Naive thymus-derived CD8-positive, alpha-beta T cell (primary cell): ENCODE measurements around the gene FMN2. TPM values are rescaled to one million over a fixed set of nuclear protein-coding genes. Genes with fewer than 3 reads are reported as not detected.
A peak's percentile ranks its signal among the peaks of the same experiment; 100 is the strongest.

Source experiments
- ATAC-seq, 2 donors: fragments of 150-1000 bp; cut with Tn5 transposase in 1 of 2; sonication (Bioruptor Pico), chemical (Tn5 transposase) in 1 of 2; 1 replicate in 1 of 2; 2 replicates in 1 of 2; pipeline ENCODE4 v1.10.0; 2021; ENCODE audit warnings: mild to moderate bottlenecking in 2 of 2, moderate library complexity in 2 of 2
- POLR2A ChIA-PET: fragments of 350-600 bp; sonication (Branson Sonifier 250); formaldehyde crosslinking; loops from one replicate; lab custom pipeline; 2021; ENCODE audit warnings: antibody characterized with exemption; lab: Charles Lee
- DNase-seq, 10 donors: peaks; one replicate each; pipeline versions ENCODE4 v3.0.0 to v3.0.0-alpha.2; 2020 to 2022
- H3K27ac Mint-ChIP-seq, 10 donors: one replicate each; pipeline ENCODE4 v1.8.0; 2020 to 2022; ENCODE audit warnings: mild to moderate bottlenecking in 10 of 10, mixed read lengths in 10 of 10, moderate library complexity in 4 of 10, inconsistent platforms in 1 of 10
- H3K27me3 Mint-ChIP-seq, 5 donors: one replicate each; pipeline ENCODE4 v1.8.0; 2021 to 2022; ENCODE audit warnings: mixed read lengths in 5 of 5
- H3K36me3 Mint-ChIP-seq, 3 donors: one replicate each; pipeline ENCODE4 v1.8.0; 2020 to 2022; ENCODE audit warnings: mixed read lengths in 3 of 3, mild to moderate bottlenecking in 2 of 3, inconsistent platforms in 1 of 3
- H3K4me1 Mint-ChIP-seq, 4 donors: one replicate each; pipeline ENCODE4 v1.8.0; 2021 to 2022; ENCODE audit warnings: mixed read lengths in 4 of 4
- H3K4me3 Mint-ChIP-seq, 10 donors: one replicate each; pipeline ENCODE4 v1.8.0; 2020 to 2022; ENCODE audit warnings: mild to moderate bottlenecking in 10 of 10, mixed read lengths in 10 of 10, moderate library complexity in 6 of 10, inconsistent platforms in 1 of 10
- H3K9me3 Mint-ChIP-seq, 9 donors: one replicate each; pipeline ENCODE4 v1.8.0; 2020 to 2022; ENCODE audit warnings: mixed read lengths in 9 of 9, mild to moderate bottlenecking in 3 of 9, inconsistent platforms in 1 of 9, moderate library complexity in 1 of 9
- polyA plus RNA-seq, 3 donors: library from polyadenylated mRNA; unstranded; fragments of 300-500 nt; fragmentation: Illumina TruSeq; gene quantifications; one replicate each; pipeline ENCODE4 v1.2.3, GENCODE V29; 2021
- total RNA-seq, 8 experiments: library from RNA in 2 of 8; stranded (reverse) in 2 of 8; gene quantifications; one replicate each; pipeline ENCODE4 v1.2.3 and lab custom pipeline; 2021 to 2026

The FMN2 gene
- total and polyA plus RNA-seq, 5 experiments from 2014 or later, result not detected

GRCh38 chr1:240491796-240492195, 400.1 kb downstream of the FMN2 start:
- H3K4me1 Mint-ChIP-seq, result peaks cover 0 to 2% (median 0%) of the 10 kb centered on the region in 4 donors
- peaks cover 3 to 28% (median 21%) of the 10 kb centered on the region in 5 donors for H3K27me3 Mint-ChIP-seq
- H3K9me3 Mint-ChIP-seq, result peaks cover 0 to 11% (median 2%) of the 10 kb centered on the region in 9 donors
- H3K27ac Mint-ChIP-seq, result no peak overlapping the region
- POLR2A ChIA-PET, result no interaction called here
- ATAC-seq (no peak), DNase-seq (no peak)
- peaks cover 0 to 12% (median 0%) of the 10 kb centered on the region in 3 donors for H3K36me3 Mint-ChIP-seq
- H3K4me3 Mint-ChIP-seq, result peak overlapping the region in 4 of 10 donors; percentile 24 to 67 (median 41)

DNA sequence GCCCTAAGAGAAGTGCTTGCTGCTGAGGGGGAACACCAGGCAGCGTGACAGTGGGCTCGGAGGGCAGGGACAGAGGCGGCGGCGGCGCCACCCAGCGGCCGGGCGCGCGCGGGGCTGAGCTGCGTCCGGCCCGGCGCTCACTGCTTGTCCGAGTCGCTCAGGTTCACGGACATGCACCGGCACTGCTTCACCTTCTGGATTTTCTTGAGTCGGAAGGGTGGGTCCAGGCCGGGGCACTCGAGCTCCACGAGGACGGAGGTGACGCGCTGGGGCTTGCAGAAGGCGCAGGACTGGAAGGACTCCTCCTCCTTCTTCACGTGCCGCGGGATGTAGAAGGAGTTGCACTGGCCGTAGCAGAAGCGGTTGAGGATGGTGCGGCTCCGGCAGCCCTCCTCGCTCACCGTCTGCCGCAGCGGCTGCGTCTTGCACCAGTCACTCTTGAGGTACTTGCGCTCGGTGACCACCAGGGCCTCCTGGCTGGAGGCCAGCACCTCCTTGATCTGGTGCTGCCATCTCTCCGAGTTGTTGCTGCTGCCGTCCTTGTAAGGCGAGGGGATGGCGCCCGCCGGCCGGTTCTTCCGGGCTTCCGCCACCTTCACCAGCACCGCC, 401.3 kb downstream of the FMN2 start:
- peak in 1 of 2 donors; percentile 65 for ATAC-seq

DNA sequence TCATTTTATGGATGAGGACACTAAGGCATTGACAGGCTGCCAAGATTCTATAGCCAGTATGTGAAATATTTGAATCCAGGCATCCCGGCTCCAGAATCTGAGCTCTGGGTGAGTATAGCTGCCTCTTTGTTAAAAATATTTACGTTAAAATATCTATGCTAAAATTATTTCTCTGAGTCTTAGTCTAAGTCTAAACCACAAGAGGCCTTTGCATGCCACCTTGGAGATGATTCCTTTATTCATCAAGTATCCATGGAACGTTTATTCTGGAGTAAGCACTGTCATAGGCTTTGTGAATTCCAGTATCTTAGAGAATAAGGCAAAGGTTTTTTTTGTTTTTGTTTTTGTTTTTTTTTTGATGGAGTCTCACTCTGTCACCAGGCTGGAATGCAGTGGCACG, 403.9 kb downstream of the FMN2 start:
- Mint-ChIP-seq H3K36me3 (peaks cover 0 to 12% (median 0%) of the 10 kb centered on the region in 3 donors), H3K27me3 (peaks cover 2 to 22% (median 17%) of the 10 kb centered on the region in 5 donors), H3K9me3 (peaks cover 0 to 11% (median 1%) of the 10 kb centered on the region in 9 donors), H3K4me1 (peaks cover 0 to 2% (median 0%) of the 10 kb centered on the region in 4 donors), H3K27ac (no peak overlapping the region), H3K4me3 (no peak overlapping the region)
- no peak for DNase-seq
- POLR2A ChIA-PET, result no interaction called here
- ATAC-seq, result no peak

More for the DNA sequence above, 401.3 kb downstream of the FMN2 start:
- peak in 4 of 10 donors; percentile 4 to 39 (median 10) for DNase-seq
- Mint-ChIP-seq H3K4me1 (peaks cover 0 to 2% (median 0%) of the 10 kb centered on the region in 4 donors), H3K27ac (no peak overlapping the region), H3K9me3 (peaks cover 0 to 11% (median 0%) of the 10 kb centered on the region in 9 donors), H3K36me3 (peaks cover 0 to 12% (median 0%) of the 10 kb centered on the region in 3 donors), H3K4me3 (peak overlapping the region in 5 of 10 donors; percentile 24 to 67 (median 65)), H3K27me3 (peaks cover 3 to 23% (median 17%) of the 10 kb centered on the region in 5 donors)
- POLR2A ChIA-PET, result interaction anchor here (0.6 kb wide), 1 partner anchor 39 kb away, joined by 3 read pairs; no protein-coding TSS in a partner anchor

GRCh38 chr1:240496356-240496755, 404.7 kb downstream of the FMN2 start:
- POLR2A ChIA-PET, result no interaction called here
- Mint-ChIP-seq H3K27ac (no peak overlapping the region), H3K36me3 (peaks cover 0 to 7% (median 0%) of the 10 kb centered on the region in 3 donors), H3K4me1 (peaks cover 0 to 2% (median 0%) of the 10 kb centered on the region in 4 donors), H3K27me3 (peaks cover 0 to 17% (median 10%) of the 10 kb centered on the region in 5 donors), H3K4me3 (no peak overlapping the region), H3K9me3 (peaks cover 0 to 7% (median 3%) of the 10 kb centered on the region in 9 donors)
- DNase-seq (no peak), ATAC-seq (no peak)

DNA sequence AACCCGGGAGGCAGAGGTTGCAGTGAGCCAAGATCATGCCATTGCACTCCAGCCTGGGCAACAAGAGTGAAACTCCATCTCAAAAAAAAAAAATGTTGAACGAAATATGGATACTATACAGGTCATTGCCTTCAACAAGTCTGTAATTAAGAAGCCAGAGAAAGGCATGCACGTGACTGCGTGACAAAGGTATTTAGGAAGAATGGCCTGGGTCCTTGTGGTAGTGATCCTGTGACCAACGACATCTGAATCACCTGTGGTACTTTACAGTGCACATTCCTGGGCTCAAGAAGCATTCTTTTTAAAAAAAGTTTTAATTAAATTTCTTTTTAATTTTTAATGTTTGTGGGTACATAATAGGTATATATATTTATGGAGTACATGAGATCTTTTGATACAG, 405.3 kb downstream of the FMN2 start:
- ATAC-seq (no peak), DNase-seq (no peak)
- POLR2A ChIA-PET, result no interaction called here
- H3K27ac Mint-ChIP-seq, result no peak overlapping the region
- peaks cover 0 to 2% (median 0%) of the 10 kb centered on the region in 4 donors for H3K4me1 Mint-ChIP-seq
- peaks cover 0 to 12% (median 5%) of the 10 kb centered on the region in 5 donors for H3K27me3 Mint-ChIP-seq
- peaks cover 0 to 4% (median 1%) of the 10 kb centered on the region in 9 donors for H3K9me3 Mint-ChIP-seq
- H3K4me3 Mint-ChIP-seq, result no peak overlapping the region
- H3K36me3 Mint-ChIP-seq, result peaks cover 0 to 1% (median 0%) of the 10 kb centered on the region in 3 donors

DNA sequence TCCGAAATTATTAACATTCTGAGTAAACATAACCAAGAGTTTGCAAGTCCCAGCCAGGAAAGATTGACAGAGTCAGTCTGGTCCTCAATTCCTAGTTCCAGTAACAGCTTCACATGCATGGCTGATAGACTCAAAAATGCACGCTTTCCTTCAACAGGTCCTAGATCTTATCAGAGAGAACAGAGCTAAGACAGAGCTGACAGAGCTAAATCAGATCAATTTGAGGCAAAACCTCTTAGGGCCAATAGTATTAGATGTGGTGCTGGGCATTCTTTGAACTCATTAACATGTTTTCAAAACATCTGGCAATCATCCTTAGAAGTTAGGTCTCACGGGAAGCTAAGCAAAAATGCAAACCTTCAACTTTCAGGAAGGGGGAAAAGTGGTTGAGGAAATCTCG, 406.2 kb downstream of the FMN2 start:
- no peak for ATAC-seq
- Mint-ChIP-seq H3K4me1 (peaks cover 0 to 2% (median 0%) of the 10 kb centered on the region in 4 donors), H3K36me3 (no peaks in the 10 kb centered on the region), H3K27me3 (peaks cover 0 to 6% (median 0%) of the 10 kb centered on the region in 5 donors), H3K27ac (no peak overlapping the region), H3K4me3 (no peak overlapping the region), H3K9me3 (peaks cover 0 to 4% (median 0%) of the 10 kb centered on the region in 9 donors)
- DNase-seq, result no peak
- POLR2A ChIA-PET, result interaction anchor here (0.7 kb wide), 1 partner anchor 80 kb away, joined by 3 read pairs; no protein-coding TSS in a partner anchor

DNA sequence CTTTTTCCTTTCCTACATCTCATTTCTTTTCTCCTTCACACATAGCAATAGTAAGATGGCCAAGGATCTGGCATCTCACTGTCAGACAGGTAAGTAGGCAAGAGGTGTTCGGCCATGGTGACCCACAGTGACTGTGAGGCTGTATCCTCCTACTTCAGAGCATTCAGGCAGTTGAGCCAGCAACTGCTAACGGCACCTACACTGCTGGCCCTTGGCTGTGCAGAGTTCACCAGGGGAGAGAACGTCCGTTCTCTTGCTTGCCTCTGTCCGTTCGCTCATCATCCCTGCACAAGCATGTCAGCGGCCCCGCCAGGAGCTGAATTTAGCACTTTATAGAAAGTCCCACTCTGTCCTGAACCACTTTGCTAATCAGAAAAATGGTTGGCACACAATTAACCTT, 406.7 kb downstream of the FMN2 start:
- POLR2A ChIA-PET, result no interaction called here
- Mint-ChIP-seq H3K9me3 (peaks cover 0 to 4% (median 0%) of the 10 kb centered on the region in 9 donors), H3K36me3 (no peaks in the 10 kb centered on the region), H3K27ac (no peak overlapping the region), H3K4me3 (no peak overlapping the region), H3K4me1 (no peaks in the 10 kb centered on the region), H3K27me3 (peaks cover 0 to 2% (median 0%) of the 10 kb centered on the region in 5 donors)
- DNase-seq (no peak), ATAC-seq (no peak)

- no peaks in the 10 kb centered on the region for H3K4me1 Mint-ChIP-seq
- peaks cover 0 to 3% (median 0%) of the 10 kb centered on the region in 9 donors for H3K9me3 Mint-ChIP-seq
- no peak overlapping the region for H3K4me3 Mint-ChIP-seq
- H3K36me3 Mint-ChIP-seq, result no peaks in the 10 kb centered on the region
- DNase-seq (no peak), ATAC-seq (no peak)
- no peaks in the 10 kb centered on the region for H3K27me3 Mint-ChIP-seq
- no peak overlapping the region for H3K27ac Mint-ChIP-seq
- POLR2A ChIA-PET, result no interaction called here
Observed at GRCh38 chr1:240499012-240499411, 407.3 kb downstream of the FMN2 start.

DNA sequence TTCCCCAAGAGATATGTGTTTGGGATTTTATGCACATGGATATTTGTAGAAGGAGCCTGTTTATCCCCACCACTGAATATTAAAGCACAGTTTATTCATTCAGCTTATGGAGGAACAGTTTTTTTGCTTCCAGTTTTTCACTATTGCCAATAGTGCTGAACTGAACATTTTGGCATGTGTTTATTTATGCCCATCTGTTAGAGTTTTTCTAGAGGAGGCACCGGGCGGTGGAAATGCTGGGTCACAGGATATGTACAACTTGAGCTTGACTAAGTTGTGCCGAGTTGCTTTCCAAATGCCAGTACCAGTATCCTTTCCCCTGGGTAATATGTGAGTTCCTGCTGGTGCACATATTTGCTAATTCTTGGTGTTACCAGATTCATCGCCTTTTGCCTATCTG, 409.0 kb downstream of the FMN2 start:
- no peaks in the 10 kb centered on the region for H3K27me3 Mint-ChIP-seq
- no peak overlapping the region for H3K27ac Mint-ChIP-seq
- POLR2A ChIA-PET, result interaction anchor here (0.6 kb wide), 2 partner anchors 83 to 1442 kb away, joined by 3 read pairs; no protein-coding TSS in a partner anchor
- H3K4me3 Mint-ChIP-seq, result no peak overlapping the region
- H3K36me3 Mint-ChIP-seq, result no peaks in the 10 kb centered on the region
- DNase-seq, result no peak
- H3K9me3 Mint-ChIP-seq, result peaks cover 0 to 3% (median 0%) of the 10 kb centered on the region in 9 donors
- no peaks in the 10 kb centered on the region for H3K4me1 Mint-ChIP-seq
- ATAC-seq, result no peak

GRCh38 chr1:240501115-240501514, 409.4 kb downstream of the FMN2 start:
- peaks cover 0 to 3% (median 0%) of the 10 kb centered on the region in 9 donors for H3K9me3 Mint-ChIP-seq
- ATAC-seq (no peak), DNase-seq (no peak)
- POLR2A ChIA-PET, result interaction anchor here (0.6 kb wide), 1 partner anchor 83 kb away, joined by 3 read pairs; no protein-coding TSS in a partner anchor
- H3K36me3 Mint-ChIP-seq, result no peaks in the 10 kb centered on the region
- no peak overlapping the region for H3K27ac Mint-ChIP-seq
- no peaks in the 10 kb centered on the region for H3K4me1 Mint-ChIP-seq
- H3K4me3 Mint-ChIP-seq, result no peak overlapping the region
- H3K27me3 Mint-ChIP-seq, result no peaks in the 10 kb centered on the region

- H3K27me3 Mint-ChIP-seq, result peaks cover 3 to 13% (median 6%) of the 10 kb centered on the region in 5 donors
- H3K36me3 Mint-ChIP-seq, result no peaks in the 10 kb centered on the region
- POLR2A ChIA-PET, result no interaction called here
- ATAC-seq, result no peak
- no peak for DNase-seq
- no peaks in the 10 kb centered on the region for H3K4me1 Mint-ChIP-seq
- H3K4me3 Mint-ChIP-seq, result no peak overlapping the region
- no peak overlapping the region for H3K27ac Mint-ChIP-seq
- H3K9me3 Mint-ChIP-seq, result peaks cover 0 to 5% (median 0%) of the 10 kb centered on the region in 9 donors
Observed at GRCh38 chr1:240503036-240503435, 411.4 kb downstream of the FMN2 start.

DNA sequence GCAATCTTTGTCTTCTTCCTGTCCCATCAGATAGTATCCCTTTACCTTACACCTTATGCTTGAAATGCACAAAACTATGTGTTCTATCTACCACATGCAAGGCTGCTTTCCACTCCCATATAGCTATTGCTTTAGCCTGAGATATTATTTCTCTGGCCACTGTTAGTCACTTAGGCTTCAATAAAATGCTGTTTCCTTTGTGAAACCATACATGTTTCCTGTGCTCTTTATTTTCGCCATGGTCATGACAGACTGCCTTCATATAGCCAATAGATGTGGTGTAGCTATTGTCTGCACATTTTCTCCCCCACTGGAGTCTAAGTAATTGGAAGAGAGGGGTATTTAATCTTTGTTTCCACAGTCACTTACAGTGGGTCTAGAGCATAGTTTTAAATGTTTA, 411.9 kb downstream of the FMN2 start:
- H3K9me3 Mint-ChIP-seq, result peaks cover 0 to 5% (median 0%) of the 10 kb centered on the region in 9 donors

DNA sequence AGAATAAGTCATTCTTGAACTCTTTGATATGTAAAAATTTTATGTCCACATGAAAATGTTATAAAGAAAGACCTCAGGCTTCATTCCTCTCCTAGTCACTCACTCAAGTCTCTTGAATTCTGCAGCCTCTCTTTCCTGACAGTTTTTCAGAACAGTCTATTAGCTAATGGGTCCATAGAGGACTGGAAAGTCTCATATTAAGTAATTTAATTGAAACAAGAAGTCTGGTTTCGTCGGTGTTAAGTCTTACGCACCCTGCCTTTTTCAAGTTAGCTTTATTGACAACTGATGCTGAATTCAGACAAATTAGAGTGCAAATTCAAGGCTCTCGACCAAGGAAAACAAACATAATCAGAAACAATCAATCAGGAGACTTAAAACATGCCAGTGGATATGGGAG, 414.5 kb downstream of the FMN2 start:
- ATAC-seq (no peak), DNase-seq (no peak)
- no peak overlapping the region for H3K27ac Mint-ChIP-seq
- peaks cover 4 to 16% (median 8%) of the 10 kb centered on the region in 5 donors for H3K27me3 Mint-ChIP-seq
- no peaks in the 10 kb centered on the region for H3K4me1 Mint-ChIP-seq
- H3K4me3 Mint-ChIP-seq, result no peak overlapping the region
- peaks cover 0 to 7% (median 0%) of the 10 kb centered on the region in 9 donors for H3K9me3 Mint-ChIP-seq
- peaks cover 0 to 3% (median 0%) of the 10 kb centered on the region in 3 donors for H3K36me3 Mint-ChIP-seq
- POLR2A ChIA-PET, result no interaction called here

More for the DNA sequence above, 411.9 kb downstream of the FMN2 start:
- DNase-seq, result no peak
- POLR2A ChIA-PET, result no interaction called here
- no peak for ATAC-seq
- Mint-ChIP-seq H3K36me3 (no peaks in the 10 kb centered on the region), H3K27ac (no peak overlapping the region), H3K4me1 (no peaks in the 10 kb centered on the region), H3K4me3 (no peak overlapping the region), H3K27me3 (peaks cover 3 to 13% (median 8%) of the 10 kb centered on the region in 5 donors)
